PFSK-1 (cell line): ENCODE data around the gene C5orf34.

Experiments
- POLR2AphosphoS5 ChIP-seq: IDR thresholded peaks from 2 replicates; pipeline ENCODE4 v1.6.1; 2012; ENCODE audit warnings: low read depth, mild to moderate bottlenecking, control low read depth, low read length, moderate library complexity
- TF ChIP-seq, protein P1 (sequence below), 2 experiments: IDR thresholded peaks; 2 replicates each; pipeline versions ENCODE4 v1.6.1 to v1.8.0; 2011 to 2012; ENCODE audit warnings: low read depth in 2 of 2, low read length in 2 of 2, control low read depth in 1 of 2, inconsistent platforms in 1 of 2, mild to moderate bottlenecking in 1 of 2, moderate library complexity in 1 of 2; ENCODE audit not compliant: insufficient read depth in 1 of 2

GRCh38 chr5:43555895-43556606 is 41.1 kb upstream of the C5orf34 start:
- no peak; the same call in 1 of the 2 replicates for TF ChIP-seq POLR2AphosphoS5
- TF ChIP-seq, protein P1, sequence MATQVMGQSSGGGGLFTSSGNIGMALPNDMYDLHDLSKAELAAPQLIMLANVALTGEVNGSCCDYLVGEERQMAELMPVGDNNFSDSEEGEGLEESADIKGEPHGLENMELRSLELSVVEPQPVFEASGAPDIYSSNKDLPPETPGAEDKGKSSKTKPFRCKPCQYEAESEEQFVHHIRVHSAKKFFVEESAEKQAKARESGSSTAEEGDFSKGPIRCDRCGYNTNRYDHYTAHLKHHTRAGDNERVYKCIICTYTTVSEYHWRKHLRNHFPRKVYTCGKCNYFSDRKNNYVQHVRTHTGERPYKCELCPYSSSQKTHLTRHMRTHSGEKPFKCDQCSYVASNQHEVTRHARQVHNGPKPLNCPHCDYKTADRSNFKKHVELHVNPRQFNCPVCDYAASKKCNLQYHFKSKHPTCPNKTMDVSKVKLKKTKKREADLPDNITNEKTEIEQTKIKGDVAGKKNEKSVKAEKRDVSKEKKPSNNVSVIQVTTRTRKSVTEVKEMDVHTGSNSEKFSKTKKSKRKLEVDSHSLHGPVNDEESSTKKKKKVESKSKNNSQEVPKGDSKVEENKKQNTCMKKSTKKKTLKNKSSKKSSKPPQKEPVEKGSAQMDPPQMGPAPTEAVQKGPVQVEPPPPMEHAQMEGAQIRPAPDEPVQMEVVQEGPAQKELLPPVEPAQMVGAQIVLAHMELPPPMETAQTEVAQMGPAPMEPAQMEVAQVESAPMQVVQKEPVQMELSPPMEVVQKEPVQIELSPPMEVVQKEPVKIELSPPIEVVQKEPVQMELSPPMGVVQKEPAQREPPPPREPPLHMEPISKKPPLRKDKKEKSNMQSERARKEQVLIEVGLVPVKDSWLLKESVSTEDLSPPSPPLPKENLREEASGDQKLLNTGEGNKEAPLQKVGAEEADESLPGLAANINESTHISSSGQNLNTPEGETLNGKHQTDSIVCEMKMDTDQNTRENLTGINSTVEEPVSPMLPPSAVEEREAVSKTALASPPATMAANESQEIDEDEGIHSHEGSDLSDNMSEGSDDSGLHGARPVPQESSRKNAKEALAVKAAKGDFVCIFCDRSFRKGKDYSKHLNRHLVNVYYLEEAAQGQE (IDR thresholded peaks at IDR 0.05; ENCODE audit: insufficient read depth in 1 of 2, low read depth in 2 of 2, low read length in 2 of 2), result no peak
